ENCODE measurements around the gene AP5B1. TPM values are rescaled to one million over a fixed set of nuclear protein-coding genes. Genes with fewer than 3 reads are reported as not detected.

The AP5B1 gene
- total and polyA plus RNA-seq, 2 of the 8 experiments (the other 6 are each of a cell fraction or from before 2014, with no cell fraction given) = 7.6 to 10.0 TPM

DNA sequence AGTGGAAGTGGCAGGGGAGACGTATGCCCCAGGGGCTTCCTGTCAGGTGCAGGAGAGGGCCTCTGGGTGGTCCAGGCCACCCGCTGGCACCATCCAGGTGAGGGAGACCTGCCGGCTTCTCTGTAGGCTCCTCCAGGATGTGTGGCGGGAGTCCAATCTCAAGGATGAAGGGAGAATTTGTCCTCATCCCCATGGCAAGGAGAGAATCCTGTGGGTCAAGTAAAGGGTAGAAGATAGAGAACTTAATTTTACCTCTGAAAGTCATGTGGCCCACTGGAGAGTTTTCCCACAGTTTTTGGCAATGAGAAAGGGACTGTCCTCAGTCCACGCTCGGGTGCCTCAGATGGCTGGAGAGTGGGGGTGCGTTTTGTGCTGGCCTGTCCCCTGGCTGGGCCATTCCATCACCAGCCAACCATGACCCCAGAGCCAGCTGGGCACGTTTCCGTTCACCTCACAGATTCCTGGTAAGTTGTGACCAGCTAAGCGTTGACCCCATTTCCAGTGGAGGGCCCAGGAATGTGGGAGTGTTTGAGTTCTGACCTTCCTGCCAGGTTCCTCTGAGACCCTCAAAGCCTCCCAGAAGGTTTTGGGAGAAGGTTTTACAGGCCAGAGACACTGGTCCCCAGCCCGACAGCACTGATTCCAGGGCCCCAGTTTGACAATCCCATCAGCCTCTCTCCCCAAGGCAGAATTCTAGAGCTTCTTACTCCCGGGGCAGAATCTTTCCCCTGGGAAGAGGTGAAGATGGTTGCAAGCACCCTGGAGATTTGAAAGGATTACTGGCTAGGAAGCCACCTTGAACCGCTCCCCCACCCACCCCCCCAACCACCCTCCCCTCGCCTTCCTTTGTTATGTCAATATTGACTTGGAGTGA lies 8.7 kb upstream of the AP5B1 start (continued):
- TF ChIP-seq POLR2A (IDR thresholded peaks at IDR 0.05; ENCODE audit: control extremely low read depth in 1 of 2, low read depth in 2 of 2, low read length in 2 of 2) (no peak), HDAC6 (IDR thresholded peaks at IDR 0.05; ENCODE audit: low read depth, low read length) (no peak), SIN3A (conservative IDR thresholded peaks at IDR 0.05 in 1 of 2, IDR thresholded peaks at IDR 0.05 in 1 of 2; ENCODE audit: low read depth in 1 of 2, low read length in 2 of 2) (no peak)
